ENCODE results near the gene ANKMY2.
A peak's percentile ranks its signal among the peaks of the same experiment; 100 is the strongest.

ANKMY2 gene

GRCh38 chr7:16644157-16644556, 1.4 kb downstream of the ANKMY2 start:
- H3K4me1 ChIP-seq (ENCODE audit: control insufficient read depth, insufficient read depth, low read depth, low read length), result peaks cover 4% of the 10 kb centered on the region
- H3K18ac ChIP-seq (ENCODE audit: low read depth in 1 of 2, low read length in 2 of 2), result no peak overlapping the region
- no peak overlapping the region for H3K23ac ChIP-seq (ENCODE audit: low read length in 2 of 2)
- H3K9me3 ChIP-seq (ENCODE audit: control insufficient read depth, low read length), result no peaks in the 10 kb centered on the region
- peak overlapping the region; percentile 15 for H2BK5ac ChIP-seq (ENCODE audit: low read depth, low read length, poor library complexity, severe bottlenecking)
- peak overlapping the region; percentile 97 for H3K9ac ChIP-seq (ENCODE audit: low read length)
- 90% methylated on average over 4 of the region's 4 CpGs for WGBS
- H3K79me1 ChIP-seq (replicated peaks; ENCODE audit: low read length, poor library complexity, severe bottlenecking), result peaks cover 6% of the 10 kb centered on the region
- no peak for DNase-seq
- H2BK120ac ChIP-seq (ENCODE audit: low read depth, low read length), result no peak overlapping the region
- H3K4me2 ChIP-seq (ENCODE audit: low read length, poor library complexity, severe bottlenecking), result peak overlapping the region; percentile 81
- peak overlapping the region; percentile 66 for H2AFZ ChIP-seq (ENCODE audit: low read depth, low read length)
- no peaks in the 10 kb centered on the region for H3K27me3 ChIP-seq (ENCODE audit: control insufficient read depth in 1 of 2, insufficient read depth in 1 of 2, low read length in 2 of 2)
- H2BK12ac ChIP-seq (ENCODE audit: low read length in 2 of 2), result no peak overlapping the region
- no peak overlapping the region for H4K91ac ChIP-seq (ENCODE audit: low read length)
- no peak overlapping the region for H3K4ac ChIP-seq (ENCODE audit: low read depth in 1 of 2, low read length in 2 of 2)
- no peak overlapping the region for H2BK15ac ChIP-seq (ENCODE audit: low read depth, poor library complexity, severe bottlenecking)
- peak overlapping the region; percentile 88 for H3K27ac ChIP-seq (ENCODE audit: low read length, poor library complexity, severe bottlenecking)
- H3K14ac ChIP-seq (ENCODE audit: low read length in 2 of 2), result no peak overlapping the region
- peak overlapping the region; percentile 77 to 94 for H3K4me3 ChIP-seq (ENCODE audit: insufficient read depth in 1 of 2, low read depth in 1 of 2, low read length in 2 of 2)
- peaks cover 0 to 6% of the 10 kb centered on the region in 2 experiments for H3K36me3 ChIP-seq (ENCODE audit: control insufficient read depth in 1 of 2, insufficient read depth in 2 of 2, low read depth in 1 of 2, low read length in 2 of 2)
- H2AK5ac ChIP-seq (ENCODE audit: low read length, severe bottlenecking), result no peak overlapping the region
- no peak overlapping the region for H4K8ac ChIP-seq (ENCODE audit: low read length)

- no peak overlapping the region for H2AFZ ChIP-seq (ENCODE audit: low read depth, low read length)
These were observed 7.0 kb downstream of the ANKMY2 start for GRCh38 chr7:16638282-16639280.

GRCh38 chr7:16637379-16637778, 8.2 kb downstream of the ANKMY2 start:
- Histone ChIP-seq H3K9me3 (ENCODE audit: control insufficient read depth, low read length) (no peaks in the 10 kb centered on the region), H3K18ac (ENCODE audit: low read depth in 1 of 2, low read length in 2 of 2) (no peak overlapping the region), H3K4me3 (ENCODE audit: insufficient read depth in 1 of 2, low read depth in 1 of 2, low read length in 2 of 2) (peak overlapping the region in 1 of 2 experiments; percentile 44), H2AFZ (ENCODE audit: low read depth, low read length) (no peak overlapping the region), H2BK5ac (ENCODE audit: low read depth, low read length, poor library complexity, severe bottlenecking) (no peak overlapping the region), H2BK120ac (ENCODE audit: low read depth, low read length) (no peak overlapping the region), H3K4me1 (ENCODE audit: control insufficient read depth, insufficient read depth, low read depth, low read length) (peaks cover 2% of the 10 kb centered on the region), H3K36me3 (ENCODE audit: control insufficient read depth in 1 of 2, insufficient read depth in 2 of 2, low read depth in 1 of 2, low read length in 2 of 2) (peaks cover 0 to 15% of the 10 kb centered on the region in 2 experiments), H3K4ac (ENCODE audit: low read depth in 1 of 2, low read length in 2 of 2) (no peak overlapping the region), H3K27me3 (ENCODE audit: control insufficient read depth in 1 of 2, insufficient read depth in 1 of 2, low read length in 2 of 2) (no peaks in the 10 kb centered on the region), H3K9ac (ENCODE audit: low read length) (peak overlapping the region; percentile 49), H2BK12ac (ENCODE audit: low read length in 2 of 2) (no peak overlapping the region), H2BK15ac (ENCODE audit: low read depth, poor library complexity, severe bottlenecking) (no peak overlapping the region), H4K91ac (ENCODE audit: low read length) (no peak overlapping the region), H3K4me2 (ENCODE audit: low read length, poor library complexity, severe bottlenecking) (no peak overlapping the region), H4K8ac (ENCODE audit: low read length) (no peak overlapping the region), H2AK5ac (ENCODE audit: low read length, severe bottlenecking) (no peak overlapping the region), H3K27ac (ENCODE audit: low read length, poor library complexity, severe bottlenecking) (no peak overlapping the region), H3K23ac (ENCODE audit: low read length in 2 of 2) (no peak overlapping the region), H3K79me1 (replicated peaks; ENCODE audit: low read length, poor library complexity, severe bottlenecking) (peaks cover 9% of the 10 kb centered on the region), H3K14ac (ENCODE audit: low read length in 2 of 2) (no peak overlapping the region)
- WGBS, result 88% methylated on average over 4 of the region's 5 CpGs
- DNase-seq, result no peak

More at GRCh38 chr7:16638282-16639280, 7.0 kb downstream of the ANKMY2 start:
- H3K9me3 ChIP-seq (ENCODE audit: control insufficient read depth, low read length), result no peaks in the 10 kb centered on the region
- H3K4ac ChIP-seq (ENCODE audit: low read depth in 1 of 2, low read length in 2 of 2), result no peak overlapping the region
- peaks cover 2% of the 10 kb centered on the region for H3K4me1 ChIP-seq (ENCODE audit: control insufficient read depth, insufficient read depth, low read depth, low read length)
- 100% methylated on average over 3 of the region's 7 CpGs for WGBS
- H3K23ac ChIP-seq (ENCODE audit: low read length in 2 of 2), result no peak overlapping the region
- H4K8ac ChIP-seq (ENCODE audit: low read length), result no peak overlapping the region
- H2BK120ac ChIP-seq (ENCODE audit: low read depth, low read length), result no peak overlapping the region
- no peak overlapping the region for H2BK5ac ChIP-seq (ENCODE audit: low read depth, low read length, poor library complexity, severe bottlenecking)
- H2BK12ac ChIP-seq (ENCODE audit: low read length in 2 of 2), result no peak overlapping the region
- H3K14ac ChIP-seq (ENCODE audit: low read length in 2 of 2), result no peak overlapping the region
- no peak overlapping the region for H4K91ac ChIP-seq (ENCODE audit: low read length)
- DNase-seq, result no peak
- no peak overlapping the region for H3K18ac ChIP-seq (ENCODE audit: low read depth in 1 of 2, low read length in 2 of 2)
- no peak overlapping the region for H3K9ac ChIP-seq (ENCODE audit: low read length)
- no peak overlapping the region for H2AK5ac ChIP-seq (ENCODE audit: low read length, severe bottlenecking)
- H2BK15ac ChIP-seq (ENCODE audit: low read depth, poor library complexity, severe bottlenecking), result no peak overlapping the region
- H3K79me1 ChIP-seq (replicated peaks; ENCODE audit: low read length, poor library complexity, severe bottlenecking), result peaks cover 10% of the 10 kb centered on the region
- H3K27me3 ChIP-seq (ENCODE audit: control insufficient read depth in 1 of 2, insufficient read depth in 1 of 2, low read length in 2 of 2), result no peaks in the 10 kb centered on the region
- H3K4me2 ChIP-seq (ENCODE audit: low read length, poor library complexity, severe bottlenecking), result no peak overlapping the region
- H3K27ac ChIP-seq (ENCODE audit: low read length, poor library complexity, severe bottlenecking), result no peak overlapping the region
- H3K36me3 ChIP-seq (ENCODE audit: control insufficient read depth in 1 of 2, insufficient read depth in 2 of 2, low read depth in 1 of 2, low read length in 2 of 2), result peaks cover 0 to 16% of the 10 kb centered on the region in 2 experiments
- peak overlapping the region in 1 of 2 experiments; percentile 1 for H3K4me3 ChIP-seq (ENCODE audit: insufficient read depth in 1 of 2, low read depth in 1 of 2, low read length in 2 of 2)

- Histone ChIP-seq H3K9me3 (ENCODE audit: control insufficient read depth, low read length) (no peaks in the 10 kb centered on the region), H4K91ac (ENCODE audit: low read length) (no peak overlapping the region), H2AFZ (ENCODE audit: low read depth, low read length) (no peak overlapping the region), H2BK5ac (ENCODE audit: low read depth, low read length, poor library complexity, severe bottlenecking) (no peak overlapping the region), H3K23ac (ENCODE audit: low read length in 2 of 2) (no peak overlapping the region), H3K79me1 (replicated peaks; ENCODE audit: low read length, poor library complexity, severe bottlenecking) (peaks cover 9% of the 10 kb centered on the region), H3K14ac (ENCODE audit: low read length in 2 of 2) (no peak overlapping the region), H3K4ac (ENCODE audit: low read depth in 1 of 2, low read length in 2 of 2) (no peak overlapping the region), H3K4me1 (ENCODE audit: control insufficient read depth, insufficient read depth, low read depth, low read length) (peaks cover 2% of the 10 kb centered on the region), H3K4me2 (ENCODE audit: low read length, poor library complexity, severe bottlenecking) (no peak overlapping the region), H3K4me3 (ENCODE audit: insufficient read depth in 1 of 2, low read depth in 1 of 2, low read length in 2 of 2) (peak overlapping the region in 1 of 2 experiments; percentile 44), H3K9ac (ENCODE audit: low read length) (peak overlapping the region; percentile 49), H2AK5ac (ENCODE audit: low read length, severe bottlenecking) (no peak overlapping the region), H4K8ac (ENCODE audit: low read length) (no peak overlapping the region), H3K27me3 (ENCODE audit: control insufficient read depth in 1 of 2, insufficient read depth in 1 of 2, low read length in 2 of 2) (no peaks in the 10 kb centered on the region), H2BK12ac (ENCODE audit: low read length in 2 of 2) (no peak overlapping the region), H3K27ac (ENCODE audit: low read length, poor library complexity, severe bottlenecking) (no peak overlapping the region), H3K18ac (ENCODE audit: low read depth in 1 of 2, low read length in 2 of 2) (no peak overlapping the region), H3K36me3 (ENCODE audit: control insufficient read depth in 1 of 2, insufficient read depth in 2 of 2, low read depth in 1 of 2, low read length in 2 of 2) (peaks cover 0 to 19% of the 10 kb centered on the region in 2 experiments), H2BK15ac (ENCODE audit: low read depth, poor library complexity, severe bottlenecking) (no peak overlapping the region), H2BK120ac (ENCODE audit: low read depth, low read length) (no peak overlapping the region)
- WGBS, result 100% methylated on average over 1 of the region's 1 CpG
- peak; percentile 46 for DNase-seq
These were observed 8.9 kb downstream of the ANKMY2 start for GRCh38 chr7:16636555-16637101.
